ENCODE measurements around the gene ACOT9.

DNA sequence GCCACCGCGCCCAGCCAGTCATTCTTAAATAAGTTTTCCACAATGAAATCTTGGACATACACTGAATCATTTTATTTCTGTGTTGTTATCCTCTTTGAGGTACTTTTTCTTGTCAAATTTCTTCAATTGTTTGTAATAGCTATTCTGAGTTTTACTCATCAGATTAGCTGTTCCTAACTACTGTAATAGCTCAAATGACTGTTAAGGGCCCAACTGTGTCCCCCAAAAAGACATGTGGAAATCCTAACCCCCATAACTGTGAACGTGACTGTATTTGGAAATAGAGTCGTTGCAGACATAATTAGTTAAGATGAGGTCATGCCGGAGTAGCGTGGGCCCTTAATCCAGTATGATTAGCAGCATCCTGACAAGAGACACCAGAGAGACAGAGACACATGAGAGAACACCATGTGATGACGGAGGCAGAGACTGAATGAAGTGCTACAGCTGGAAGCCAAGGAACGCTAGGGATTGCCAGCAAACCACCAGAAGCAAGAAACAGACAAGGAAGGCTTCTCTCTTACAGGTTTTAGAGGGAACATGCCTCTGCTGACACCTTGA is 22.9 kb downstream of the ACOT9 start:
- TF ChIP-seq CHD2 (IDR thresholded peaks at IDR 0.05; ENCODE audit: low read length, partially characterized antibody) (no peak), RAD21 (conservative IDR thresholded peaks at IDR 0.05 in 1 of 2, IDR thresholded peaks at IDR 0.05 in 1 of 2) (no peak)
- TF ChIP-seq, protein P1, sequence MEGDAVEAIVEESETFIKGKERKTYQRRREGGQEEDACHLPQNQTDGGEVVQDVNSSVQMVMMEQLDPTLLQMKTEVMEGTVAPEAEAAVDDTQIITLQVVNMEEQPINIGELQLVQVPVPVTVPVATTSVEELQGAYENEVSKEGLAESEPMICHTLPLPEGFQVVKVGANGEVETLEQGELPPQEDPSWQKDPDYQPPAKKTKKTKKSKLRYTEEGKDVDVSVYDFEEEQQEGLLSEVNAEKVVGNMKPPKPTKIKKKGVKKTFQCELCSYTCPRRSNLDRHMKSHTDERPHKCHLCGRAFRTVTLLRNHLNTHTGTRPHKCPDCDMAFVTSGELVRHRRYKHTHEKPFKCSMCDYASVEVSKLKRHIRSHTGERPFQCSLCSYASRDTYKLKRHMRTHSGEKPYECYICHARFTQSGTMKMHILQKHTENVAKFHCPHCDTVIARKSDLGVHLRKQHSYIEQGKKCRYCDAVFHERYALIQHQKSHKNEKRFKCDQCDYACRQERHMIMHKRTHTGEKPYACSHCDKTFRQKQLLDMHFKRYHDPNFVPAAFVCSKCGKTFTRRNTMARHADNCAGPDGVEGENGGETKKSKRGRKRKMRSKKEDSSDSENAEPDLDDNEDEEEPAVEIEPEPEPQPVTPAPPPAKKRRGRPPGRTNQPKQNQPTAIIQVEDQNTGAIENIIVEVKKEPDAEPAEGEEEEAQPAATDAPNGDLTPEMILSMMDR (IDR thresholded peaks at IDR 0.05), result no peak
- TF ChIP-seq, protein P2, sequence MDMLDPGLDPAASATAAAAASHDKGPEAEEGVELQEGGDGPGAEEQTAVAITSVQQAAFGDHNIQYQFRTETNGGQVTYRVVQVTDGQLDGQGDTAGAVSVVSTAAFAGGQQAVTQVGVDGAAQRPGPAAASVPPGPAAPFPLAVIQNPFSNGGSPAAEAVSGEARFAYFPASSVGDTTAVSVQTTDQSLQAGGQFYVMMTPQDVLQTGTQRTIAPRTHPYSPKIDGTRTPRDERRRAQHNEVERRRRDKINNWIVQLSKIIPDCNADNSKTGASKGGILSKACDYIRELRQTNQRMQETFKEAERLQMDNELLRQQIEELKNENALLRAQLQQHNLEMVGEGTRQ (IDR thresholded peaks at IDR 0.05), result no peak
